ENCODE results near the gene NLRC5. TPM values are rescaled to one million over a fixed set of nuclear protein-coding genes. Genes with fewer than 3 reads are reported as not detected.

Gene NLRC5
- total RNA-seq, 2 experiments from 2014 or later: 199 to 305 TPM

DNA sequence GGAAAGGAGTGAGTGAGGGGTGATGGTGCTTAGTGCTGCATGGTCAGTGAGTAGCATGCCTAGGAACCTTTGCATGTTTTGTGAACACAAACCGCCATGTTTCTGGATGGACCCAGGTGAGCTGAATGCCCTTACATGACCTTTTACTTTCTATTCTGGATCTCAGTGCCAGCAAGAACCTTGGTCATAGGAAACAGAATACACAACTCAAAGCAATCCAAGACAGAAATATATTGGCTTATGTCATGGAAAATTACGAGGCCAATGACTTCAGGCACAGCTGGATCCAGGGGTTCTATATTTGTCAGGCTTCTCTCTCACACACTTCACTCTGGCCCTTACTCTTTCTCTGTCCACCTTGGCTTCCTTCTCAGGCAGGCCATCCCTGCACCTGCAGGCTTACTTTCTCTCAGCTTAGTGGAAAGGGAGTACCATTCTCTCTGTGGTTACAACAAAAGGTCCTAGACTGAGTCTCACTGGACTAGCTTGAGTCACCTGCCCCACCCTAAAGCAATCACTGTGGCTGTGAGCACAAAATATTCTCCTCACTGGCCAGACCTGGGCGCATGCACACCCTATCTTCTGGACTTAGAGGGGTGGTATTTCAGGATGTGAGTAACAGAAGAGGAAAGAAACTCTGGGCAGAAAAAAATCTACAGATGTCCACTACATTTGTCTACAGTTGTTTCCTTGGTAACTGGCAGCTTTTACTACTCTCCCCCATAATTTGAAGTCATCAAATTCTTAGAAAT is 82.7 kb downstream of the NLRC5 start:
- DNase-seq (ENCODE audit: low spot score): no peak
- TF ChIP-seq, protein P1, sequence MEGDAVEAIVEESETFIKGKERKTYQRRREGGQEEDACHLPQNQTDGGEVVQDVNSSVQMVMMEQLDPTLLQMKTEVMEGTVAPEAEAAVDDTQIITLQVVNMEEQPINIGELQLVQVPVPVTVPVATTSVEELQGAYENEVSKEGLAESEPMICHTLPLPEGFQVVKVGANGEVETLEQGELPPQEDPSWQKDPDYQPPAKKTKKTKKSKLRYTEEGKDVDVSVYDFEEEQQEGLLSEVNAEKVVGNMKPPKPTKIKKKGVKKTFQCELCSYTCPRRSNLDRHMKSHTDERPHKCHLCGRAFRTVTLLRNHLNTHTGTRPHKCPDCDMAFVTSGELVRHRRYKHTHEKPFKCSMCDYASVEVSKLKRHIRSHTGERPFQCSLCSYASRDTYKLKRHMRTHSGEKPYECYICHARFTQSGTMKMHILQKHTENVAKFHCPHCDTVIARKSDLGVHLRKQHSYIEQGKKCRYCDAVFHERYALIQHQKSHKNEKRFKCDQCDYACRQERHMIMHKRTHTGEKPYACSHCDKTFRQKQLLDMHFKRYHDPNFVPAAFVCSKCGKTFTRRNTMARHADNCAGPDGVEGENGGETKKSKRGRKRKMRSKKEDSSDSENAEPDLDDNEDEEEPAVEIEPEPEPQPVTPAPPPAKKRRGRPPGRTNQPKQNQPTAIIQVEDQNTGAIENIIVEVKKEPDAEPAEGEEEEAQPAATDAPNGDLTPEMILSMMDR (conservative IDR thresholded peaks at IDR 0.05; ENCODE audit: low read length): no peak
- no peak for TF ChIP-seq EZH2phosphoT487 (IDR thresholded peaks at IDR 0.05; ENCODE audit: borderline replicate concordance, low read depth, low read length)
- ChIA-PET CTCF (ENCODE audit: unreplicated experiment) (no interaction called here), POLR2A (no interaction called here)
- Histone ChIP-seq H3K79me2 (ENCODE audit: insufficient read depth, low read depth, low read length) (no peaks in the 10 kb centered on the region), H3K36me3 (ENCODE audit: insufficient read depth, low read length) (peaks cover 54% of the 10 kb centered on the region), H3K9me3 (ENCODE audit: low read length) (no peaks in the 10 kb centered on the region), H3K4me1 (ENCODE audit: insufficient read depth, low read length, poor library complexity, severe bottlenecking) (no peaks in the 10 kb centered on the region), H3K4me2 (ENCODE audit: low read length) (no peak overlapping the region), H3K27ac (ENCODE audit: low read depth, low read length, poor library complexity, severe bottlenecking) (no peak overlapping the region), H2AFZ (ENCODE audit: low read length) (no peak overlapping the region), H3K9me2 (ENCODE audit: insufficient read depth, low read length) (no peaks in the 10 kb centered on the region), H4K20me1 (ENCODE audit: insufficient read depth, low read length) (no peaks in the 10 kb centered on the region), H3K4me3 (ENCODE audit: low read depth, low read length, poor library complexity, severe bottlenecking) (no peak overlapping the region)
- intact Hi-C loops (cut with micrococcal nuclease; ENCODE audit: unreplicated experiment): no loop called here
- BruUV-seq (replicated peaks): no TSS peak

DNA sequence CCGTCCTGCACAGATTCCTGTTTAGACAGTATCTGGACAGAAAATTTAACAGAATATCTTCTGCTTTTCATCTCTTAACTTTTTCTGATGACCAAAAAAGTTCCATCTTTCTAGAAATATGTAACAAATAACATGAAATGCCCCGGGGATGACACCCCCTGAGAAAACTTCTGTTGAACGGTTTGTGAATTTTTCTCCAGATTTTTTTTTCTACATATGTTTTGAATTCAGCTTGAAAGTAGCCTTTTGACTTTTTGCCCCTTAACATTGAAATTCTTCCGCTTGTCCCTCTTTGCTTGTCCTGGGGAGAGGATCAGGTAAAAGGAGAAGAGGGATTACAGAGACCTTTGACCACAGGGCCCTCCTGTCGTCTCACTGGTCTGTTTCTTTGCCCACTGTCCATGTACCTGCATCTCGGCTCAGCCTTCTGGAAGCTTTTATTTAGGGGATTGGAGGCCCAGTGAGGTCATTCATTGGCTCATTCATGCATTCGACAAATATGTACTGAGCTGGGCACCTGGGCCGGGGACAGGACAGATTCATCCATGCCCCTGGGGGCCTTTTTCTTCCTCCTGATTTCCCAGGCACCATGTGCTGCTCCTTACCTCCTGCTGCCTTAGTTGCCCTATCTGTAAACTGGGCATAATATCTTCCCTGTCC is 83.4 kb downstream of the NLRC5 start:
- ChIA-PET CTCF (ENCODE audit: unreplicated experiment) (no interaction called here), POLR2A (no interaction called here)
- H4K20me1 ChIP-seq (ENCODE audit: insufficient read depth, low read length): no peaks in the 10 kb centered on the region
- peaks cover 55% of the 10 kb centered on the region for H3K36me3 ChIP-seq (ENCODE audit: insufficient read depth, low read length)
- H3K4me3 ChIP-seq (ENCODE audit: low read depth, low read length, poor library complexity, severe bottlenecking): no peak overlapping the region
- H3K4me1 ChIP-seq (ENCODE audit: insufficient read depth, low read length, poor library complexity, severe bottlenecking): no peaks in the 10 kb centered on the region
- no peak overlapping the region for H3K4me2 ChIP-seq (ENCODE audit: low read length)
- DNase-seq (ENCODE audit: low spot score): no peak
- H3K27ac ChIP-seq (ENCODE audit: low read depth, low read length, poor library complexity, severe bottlenecking): no peak overlapping the region
- no TSS peak for BruUV-seq (replicated peaks)
- TF ChIP-seq, protein P1 (conservative IDR thresholded peaks at IDR 0.05; ENCODE audit: low read length): no peak
- TF ChIP-seq EZH2phosphoT487 (IDR thresholded peaks at IDR 0.05; ENCODE audit: borderline replicate concordance, low read depth, low read length): no peak
- H3K9me3 ChIP-seq (ENCODE audit: low read length): no peaks in the 10 kb centered on the region
- H3K9me2 ChIP-seq (ENCODE audit: insufficient read depth, low read length): no peaks in the 10 kb centered on the region
- no peaks in the 10 kb centered on the region for H3K79me2 ChIP-seq (ENCODE audit: insufficient read depth, low read depth, low read length)
- H2AFZ ChIP-seq (ENCODE audit: low read length): no peak overlapping the region
- intact Hi-C loops (cut with micrococcal nuclease; ENCODE audit: unreplicated experiment): no loop called here

DNA sequence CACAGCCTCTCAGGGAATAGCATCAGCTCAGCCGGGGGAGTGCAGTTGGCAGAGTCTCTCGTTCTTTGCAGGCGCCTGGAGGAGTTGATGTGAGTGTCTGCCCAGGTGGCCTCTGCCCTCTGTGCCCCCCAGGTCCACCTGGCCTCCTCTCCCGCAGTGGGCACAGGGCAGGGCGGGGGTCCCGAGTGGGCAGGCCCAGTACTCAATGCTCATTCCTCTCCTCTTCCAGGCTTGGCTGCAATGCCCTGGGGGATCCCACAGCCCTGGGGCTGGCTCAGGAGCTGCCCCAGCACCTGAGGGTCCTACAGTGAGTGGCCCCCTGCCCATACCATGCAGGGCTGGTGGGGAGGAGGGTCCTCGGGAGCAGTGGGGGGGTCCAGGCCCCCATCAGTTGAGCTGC is 88.4 kb downstream of the NLRC5 start:
- no peaks in the 10 kb centered on the region for H3K9me2 ChIP-seq (ENCODE audit: insufficient read depth, low read length)
- no peak for DNase-seq (ENCODE audit: low spot score)
- H4K20me1 ChIP-seq (ENCODE audit: insufficient read depth, low read length): no peaks in the 10 kb centered on the region
- ChIA-PET POLR2A (no interaction called here), CTCF (ENCODE audit: unreplicated experiment) (no interaction called here)
- no peak overlapping the region for H3K4me2 ChIP-seq (ENCODE audit: low read length)
- H2AFZ ChIP-seq (ENCODE audit: low read length): no peak overlapping the region
- no peaks in the 10 kb centered on the region for H3K9me3 ChIP-seq (ENCODE audit: low read length)
- H3K4me1 ChIP-seq (ENCODE audit: insufficient read depth, low read length, poor library complexity, severe bottlenecking): no peaks in the 10 kb centered on the region
- H3K79me2 ChIP-seq (ENCODE audit: insufficient read depth, low read depth, low read length): no peaks in the 10 kb centered on the region
- H3K4me3 ChIP-seq (ENCODE audit: low read depth, low read length, poor library complexity, severe bottlenecking): no peak overlapping the region
- TF ChIP-seq, protein P1 (conservative IDR thresholded peaks at IDR 0.05; ENCODE audit: low read length): no peak
- no peak for TF ChIP-seq EZH2phosphoT487 (IDR thresholded peaks at IDR 0.05; ENCODE audit: borderline replicate concordance, low read depth, low read length)
- BruUV-seq (replicated peaks): no TSS peak
- H3K36me3 ChIP-seq (ENCODE audit: insufficient read depth, low read length): peaks cover 76% of the 10 kb centered on the region
- H3K27ac ChIP-seq (ENCODE audit: low read depth, low read length, poor library complexity, severe bottlenecking): no peak overlapping the region
- intact Hi-C loops (cut with micrococcal nuclease; ENCODE audit: unreplicated experiment): no loop called here
